ENCODE measurements around the gene TMEM59.
A peak's percentile ranks its signal among the peaks of the same experiment; 100 is the strongest.
"Not testable (repeated sequence)": the region's sequence is repeated elsewhere in the genome, so short reads cannot be mapped to it uniquely, and the experiment has no call there.

TMEM59 gene

GRCh38 chr1:53995683-53996082 is 57.3 kb downstream of the TMEM59 start:
- DNase-seq = no peak
- H3K36me3 Mint-ChIP-seq = no peaks in the 10 kb centered on the region

GRCh38 chr1:53994516-53994915 is 58.5 kb downstream of the TMEM59 start:
- H3K27ac Mint-ChIP-seq; H3K36me3 Mint-ChIP-seq; H3K4me1 Mint-ChIP-seq; ATAC-seq (replicated peaks); DNase-seq; H3K4me3 Mint-ChIP-seq; H3K27me3 Mint-ChIP-seq; H3K9me3 Mint-ChIP-seq: not testable (repeated sequence)

More at GRCh38 chr1:53995683-53996082, 57.3 kb downstream of the TMEM59 start:
- no peaks in the 10 kb centered on the region for H3K4me1 Mint-ChIP-seq
- H3K4me3 Mint-ChIP-seq = no peak overlapping the region
- no peaks in the 10 kb centered on the region for H3K27me3 Mint-ChIP-seq
- no peak for ATAC-seq (replicated peaks)
- no peaks in the 10 kb centered on the region for H3K9me3 Mint-ChIP-seq
- no peak overlapping the region for H3K27ac Mint-ChIP-seq

- Mint-ChIP-seq H3K36me3 (no peaks in the 10 kb centered on the region), H3K27ac (no peak overlapping the region), H3K4me1 (no peaks in the 10 kb centered on the region), H3K4me3 (no peak overlapping the region), H3K27me3 (no peaks in the 10 kb centered on the region), H3K9me3 (no peaks in the 10 kb centered on the region)
- DNase-seq = no peak
- ATAC-seq (replicated peaks) = no peak
Observed at GRCh38 chr1:53992085-53992874, 60.7 kb downstream of the TMEM59 start.

GRCh38 chr1:53987880-53988279 is 65.1 kb downstream of the TMEM59 start:
- no peaks in the 10 kb centered on the region for H3K4me1 Mint-ChIP-seq
- H3K4me3 Mint-ChIP-seq = no peak overlapping the region
- H3K9me3 Mint-ChIP-seq = no peaks in the 10 kb centered on the region
- ATAC-seq (replicated peaks) (no peak), DNase-seq (no peak)
- no peaks in the 10 kb centered on the region for H3K27me3 Mint-ChIP-seq
- no peak overlapping the region for H3K27ac Mint-ChIP-seq
- H3K36me3 Mint-ChIP-seq = no peaks in the 10 kb centered on the region

GRCh38 chr1:53986458-53986857 is 66.5 kb downstream of the TMEM59 start:
- H3K9me3 Mint-ChIP-seq = no peaks in the 10 kb centered on the region
- no peak overlapping the region for H3K4me3 Mint-ChIP-seq
- ATAC-seq (replicated peaks) (no peak), DNase-seq (no peak)
- no peaks in the 10 kb centered on the region for H3K4me1 Mint-ChIP-seq
- H3K36me3 Mint-ChIP-seq = no peaks in the 10 kb centered on the region
- no peak overlapping the region for H3K27ac Mint-ChIP-seq
- H3K27me3 Mint-ChIP-seq = peaks cover 6 to 7% of the 10 kb centered on the region in 2 donors

GRCh38 chr1:53984726-53985125 is 68.3 kb downstream of the TMEM59 start:
- ATAC-seq (replicated peaks) (no peak), DNase-seq (no peak)
- peaks cover 6 to 10% of the 10 kb centered on the region in 2 donors for H3K27me3 Mint-ChIP-seq
- peaks cover 4 to 5% of the 10 kb centered on the region in 2 donors for H3K4me1 Mint-ChIP-seq
- H3K9me3 Mint-ChIP-seq = no peaks in the 10 kb centered on the region
- no peak overlapping the region for H3K27ac Mint-ChIP-seq
- H3K36me3 Mint-ChIP-seq = no peaks in the 10 kb centered on the region
- H3K4me3 Mint-ChIP-seq = no peak overlapping the region

GRCh38 chr1:53982763-53983104 is 70.3 kb downstream of the TMEM59 start:
- Mint-ChIP-seq H3K4me1 (peaks cover 7 to 8% of the 10 kb centered on the region in 2 donors), H3K27me3 (peaks cover 6 to 10% of the 10 kb centered on the region in 2 donors), H3K4me3 (no peak overlapping the region), H3K36me3 (no peaks in the 10 kb centered on the region), H3K27ac (no peak overlapping the region), H3K9me3 (no peaks in the 10 kb centered on the region)
- no peak for ATAC-seq (replicated peaks)
- no peak for DNase-seq

- no peaks in the 10 kb centered on the region for H3K9me3 Mint-ChIP-seq
- no peak overlapping the region for H3K4me3 Mint-ChIP-seq
- no peak overlapping the region for H3K27ac Mint-ChIP-seq
- H3K27me3 Mint-ChIP-seq = peaks cover 6 to 10% of the 10 kb centered on the region in 2 donors
- ATAC-seq (replicated peaks) (no peak), DNase-seq (no peak)
- no peaks in the 10 kb centered on the region for H3K36me3 Mint-ChIP-seq
- H3K4me1 Mint-ChIP-seq = peaks cover 7 to 8% of the 10 kb centered on the region in 2 donors
Observed at GRCh38 chr1:53982034-53982762, 70.8 kb downstream of the TMEM59 start.

GRCh38 chr1:53981220-53981619 is 71.8 kb downstream of the TMEM59 start:
- DNase-seq = no peak
- Mint-ChIP-seq H3K27me3 (peaks cover 6 to 10% of the 10 kb centered on the region in 2 donors), H3K4me1 (peaks cover 7 to 8% of the 10 kb centered on the region in 2 donors), H3K4me3 (no peak overlapping the region), H3K9me3 (no peaks in the 10 kb centered on the region), H3K27ac (no peak overlapping the region), H3K36me3 (no peaks in the 10 kb centered on the region)
- no peak for ATAC-seq (replicated peaks)

- Mint-ChIP-seq H3K27me3 (peaks cover 6 to 10% of the 10 kb centered on the region in 2 donors), H3K9me3 (no peaks in the 10 kb centered on the region), H3K4me1 (peaks cover 7 to 8% of the 10 kb centered on the region in 2 donors), H3K36me3 (peaks cover 5 to 8% of the 10 kb centered on the region in 2 donors), H3K27ac (no peak overlapping the region), H3K4me3 (no peak overlapping the region)
- ATAC-seq (replicated peaks) = peak; percentile 71 to 80
- DNase-seq = peak; percentile 6
Observed at GRCh38 chr1:53979712-53980450, 73.1 kb downstream of the TMEM59 start.
